ENCODE results near the gene CDIPT. TPM values are rescaled to one million over a fixed set of nuclear protein-coding genes. Genes with fewer than 3 reads are reported as not detected.
"Not testable (repeated sequence)": the region's sequence is repeated elsewhere in the genome, so short reads cannot be mapped to it uniquely, and the experiment has no call there.

The CDIPT gene
- total RNA-seq, 2 experiments from 2014 or later: 43.5 to 52.4 TPM

DNA sequence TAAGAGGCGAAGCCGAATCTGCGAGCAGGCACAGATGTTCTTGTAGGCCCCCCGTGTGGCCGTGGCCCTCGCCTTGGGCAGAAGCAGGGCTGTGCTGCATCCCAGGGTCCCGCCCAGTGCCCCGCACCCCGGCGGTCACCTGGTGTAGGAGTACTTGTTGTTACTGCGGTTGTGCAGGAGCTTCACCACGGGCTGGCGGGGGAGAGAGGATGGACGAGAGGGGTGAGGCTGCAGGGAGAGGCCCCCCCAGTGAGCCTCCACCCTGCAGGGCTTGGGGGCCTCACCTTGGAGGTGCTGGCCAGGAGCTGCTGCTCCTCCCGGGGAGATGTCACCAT is 48.6 kb upstream of the CDIPT start:
- no peaks in the 10 kb centered on the region for H3K9me3 ChIP-seq (ENCODE audit: low read length)
- TF ChIP-seq, protein P1, sequence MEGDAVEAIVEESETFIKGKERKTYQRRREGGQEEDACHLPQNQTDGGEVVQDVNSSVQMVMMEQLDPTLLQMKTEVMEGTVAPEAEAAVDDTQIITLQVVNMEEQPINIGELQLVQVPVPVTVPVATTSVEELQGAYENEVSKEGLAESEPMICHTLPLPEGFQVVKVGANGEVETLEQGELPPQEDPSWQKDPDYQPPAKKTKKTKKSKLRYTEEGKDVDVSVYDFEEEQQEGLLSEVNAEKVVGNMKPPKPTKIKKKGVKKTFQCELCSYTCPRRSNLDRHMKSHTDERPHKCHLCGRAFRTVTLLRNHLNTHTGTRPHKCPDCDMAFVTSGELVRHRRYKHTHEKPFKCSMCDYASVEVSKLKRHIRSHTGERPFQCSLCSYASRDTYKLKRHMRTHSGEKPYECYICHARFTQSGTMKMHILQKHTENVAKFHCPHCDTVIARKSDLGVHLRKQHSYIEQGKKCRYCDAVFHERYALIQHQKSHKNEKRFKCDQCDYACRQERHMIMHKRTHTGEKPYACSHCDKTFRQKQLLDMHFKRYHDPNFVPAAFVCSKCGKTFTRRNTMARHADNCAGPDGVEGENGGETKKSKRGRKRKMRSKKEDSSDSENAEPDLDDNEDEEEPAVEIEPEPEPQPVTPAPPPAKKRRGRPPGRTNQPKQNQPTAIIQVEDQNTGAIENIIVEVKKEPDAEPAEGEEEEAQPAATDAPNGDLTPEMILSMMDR (conservative IDR thresholded peaks at IDR 0.05; ENCODE audit: low read length): no peak
- TF ChIP-seq EZH2phosphoT487 (IDR thresholded peaks at IDR 0.05; ENCODE audit: borderline replicate concordance, low read depth, low read length): no peak
- ChIA-PET CTCF (ENCODE audit: unreplicated experiment) (no interaction called here), POLR2A (no interaction called here)
- no TSS peak for BruUV-seq (replicated peaks)
- intact Hi-C loops (cut with micrococcal nuclease; ENCODE audit: unreplicated experiment): no loop called here
- H4K20me1 ChIP-seq (ENCODE audit: insufficient read depth, low read length): no peaks in the 10 kb centered on the region
- H3K27ac ChIP-seq (ENCODE audit: low read depth, low read length, poor library complexity, severe bottlenecking): no peak overlapping the region
- H3K79me2 ChIP-seq (ENCODE audit: insufficient read depth, low read depth, low read length): no peaks in the 10 kb centered on the region
- no peak overlapping the region for H3K4me3 ChIP-seq (ENCODE audit: low read depth, low read length, poor library complexity, severe bottlenecking)
- no peaks in the 10 kb centered on the region for H3K4me1 ChIP-seq (ENCODE audit: insufficient read depth, low read length, poor library complexity, severe bottlenecking)
- H3K4me2 ChIP-seq (ENCODE audit: low read length): no peak overlapping the region
- H2AFZ ChIP-seq (ENCODE audit: low read length): no peak overlapping the region
- DNase-seq (ENCODE audit: low spot score): no peak
- H3K36me3 ChIP-seq (ENCODE audit: insufficient read depth, low read length): no peaks in the 10 kb centered on the region
- H3K9me2 ChIP-seq (ENCODE audit: insufficient read depth, low read length): no peaks in the 10 kb centered on the region

DNA sequence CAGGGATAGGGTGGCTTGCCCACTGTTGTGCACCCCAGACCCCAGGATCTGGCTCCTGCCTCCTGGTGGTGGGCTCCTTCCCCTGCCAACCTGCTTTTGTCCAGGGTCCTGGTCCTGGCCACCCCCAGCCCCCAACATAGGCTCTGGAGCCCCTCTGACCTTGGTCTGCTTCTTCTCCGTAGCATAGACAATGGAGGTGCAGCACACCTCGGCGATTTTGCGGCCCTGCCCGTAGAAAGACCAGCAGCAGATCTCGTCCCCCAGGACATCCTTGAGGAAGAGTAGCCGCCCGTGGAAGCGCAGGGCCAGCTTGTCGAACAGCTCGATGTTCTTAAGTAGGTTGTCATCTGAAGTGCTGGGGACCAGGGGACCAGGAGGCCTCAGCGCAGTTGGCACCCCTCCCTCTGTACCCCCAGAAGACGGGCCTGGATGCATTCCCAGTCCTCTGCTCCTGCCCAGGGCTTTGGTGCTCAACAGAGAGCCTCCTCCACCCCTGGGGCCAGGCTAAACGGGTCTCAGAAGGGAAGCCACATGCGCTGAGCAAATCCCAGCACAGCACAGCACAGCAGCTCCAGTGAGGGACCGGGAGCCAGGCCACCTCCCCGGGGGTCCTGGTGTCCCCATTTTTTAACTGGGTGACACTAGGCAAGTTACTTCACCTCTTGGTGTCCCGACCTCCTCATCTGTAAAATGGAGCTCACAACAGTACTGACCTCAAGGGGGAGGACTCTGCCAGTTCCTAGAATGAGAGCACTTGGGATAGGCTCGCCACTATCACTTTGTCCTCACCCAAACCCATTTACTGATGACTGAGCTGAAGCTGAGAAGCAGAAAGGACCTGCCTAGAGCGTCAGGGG is 48.0 kb upstream of the CDIPT start:
- Histone ChIP-seq H3K4me3 (ENCODE audit: low read depth, low read length, poor library complexity, severe bottlenecking) (no peak overlapping the region), H3K27ac (ENCODE audit: low read depth, low read length, poor library complexity, severe bottlenecking) (no peak overlapping the region), H3K9me3 (ENCODE audit: low read length) (no peaks in the 10 kb centered on the region), H4K20me1 (ENCODE audit: insufficient read depth, low read length) (no peaks in the 10 kb centered on the region), H2AFZ (ENCODE audit: low read length) (no peak overlapping the region), H3K4me1 (ENCODE audit: insufficient read depth, low read length, poor library complexity, severe bottlenecking) (no peaks in the 10 kb centered on the region), H3K9me2 (ENCODE audit: insufficient read depth, low read length) (no peaks in the 10 kb centered on the region), H3K36me3 (ENCODE audit: insufficient read depth, low read length) (no peaks in the 10 kb centered on the region), H3K4me2 (ENCODE audit: low read length) (no peak overlapping the region), H3K79me2 (ENCODE audit: insufficient read depth, low read depth, low read length) (no peaks in the 10 kb centered on the region)
- intact Hi-C loops (cut with micrococcal nuclease; ENCODE audit: unreplicated experiment): no loop called here
- POLR2A ChIA-PET: interaction anchor here (0.5 kb wide), 1 partner anchor 163 kb away, joined by 4 read pairs; no protein-coding TSS in a partner anchor
- no peak for DNase-seq (ENCODE audit: low spot score)
- no peak for TF ChIP-seq EZH2phosphoT487 (IDR thresholded peaks at IDR 0.05; ENCODE audit: borderline replicate concordance, low read depth, low read length)
- TF ChIP-seq, protein P1 (conservative IDR thresholded peaks at IDR 0.05; ENCODE audit: low read length): no peak
- CTCF ChIA-PET (ENCODE audit: unreplicated experiment): no interaction called here
- BruUV-seq (replicated peaks): no TSS peak

DNA sequence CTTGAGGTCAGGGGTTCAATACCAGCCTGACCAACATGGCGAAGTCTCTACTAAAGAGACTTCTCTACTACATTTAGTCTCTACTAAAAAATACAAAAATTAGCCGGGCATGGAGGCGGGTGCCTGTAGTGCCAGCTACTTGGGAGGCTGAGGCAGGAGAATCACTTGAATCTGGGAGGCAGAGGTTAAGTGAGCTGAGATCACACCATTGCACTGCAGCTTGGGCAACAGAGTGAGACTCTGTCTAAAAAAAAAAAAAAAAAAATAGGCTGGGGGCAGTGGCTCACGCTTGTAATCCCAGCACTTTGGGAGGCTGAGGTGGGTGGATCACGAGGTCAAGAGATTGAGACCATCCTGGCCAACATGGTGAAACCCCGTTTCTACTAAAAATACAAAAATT is 46.8 kb upstream of the CDIPT start:
- H2AFZ ChIP-seq (ENCODE audit: low read length); H3K9me2 ChIP-seq (ENCODE audit: insufficient read depth, low read length); H3K36me3 ChIP-seq (ENCODE audit: insufficient read depth, low read length); H3K9me3 ChIP-seq (ENCODE audit: low read length); DNase-seq (ENCODE audit: low spot score); H3K27ac ChIP-seq (ENCODE audit: low read depth, low read length, poor library complexity, severe bottlenecking); H4K20me1 ChIP-seq (ENCODE audit: insufficient read depth, low read length); H3K4me3 ChIP-seq (ENCODE audit: low read depth, low read length, poor library complexity, severe bottlenecking); H3K4me1 ChIP-seq (ENCODE audit: insufficient read depth, low read length, poor library complexity, severe bottlenecking); H3K4me2 ChIP-seq (ENCODE audit: low read length); H3K79me2 ChIP-seq (ENCODE audit: insufficient read depth, low read depth, low read length); BruUV-seq (replicated peaks); intact Hi-C loops (cut with micrococcal nuclease; ENCODE audit: unreplicated experiment): not testable (repeated sequence)
- ChIA-PET CTCF (ENCODE audit: unreplicated experiment) (interaction anchor here (1.0 kb wide), 1 partner anchor 9 kb away, joined by 4 read pairs; the partner anchor contains the start of gene ASPHD1), POLR2A (interaction anchor here (0.5 to 0.6 kb wide), 2 partner anchors 42 to 161 kb away, joined by 3 to 4 read pairs; no protein-coding TSS in a partner anchor)
